GM23248 (cell line): ENCODE data around the gene EDC4. TPM values are rescaled to one million over a fixed set of nuclear protein-coding genes. Genes with fewer than 3 reads are reported as not detected.
"Not testable (repeated sequence)": the region's sequence is repeated elsewhere in the genome, so short reads cannot be mapped to it uniquely, and the experiment has no call there.

Experiments
- DNase-seq: peaks from one replicate; pipeline ENCODE4 v3.0.0-alpha.2; 2015
- H2AFZ ChIP-seq: fragments of 200-600 bp; sonication (generic); 2 replicates; pipeline ENCODE4 v1.6.1; 2016; ENCODE audit warnings: antibody characterized with exemption
- H3F3A ChIP-seq: fragments of 200-600 bp; sonication (generic); 2 replicates; pipeline ENCODE4 v1.6.1; 2016; ENCODE audit warnings: mild to moderate bottlenecking, antibody characterized with exemption, mixed run types; ENCODE audit not compliant: insufficient read depth
- H3K27ac ChIP-seq: fragments of 200-600 bp; sonication (generic); 2 replicates; pipeline ENCODE4 v1.5.1; 2016; ENCODE audit warnings: mild to moderate bottlenecking
- H3K27me3 ChIP-seq: fragments of 200-600 bp; sonication (generic); replicated peaks from 2 replicates; pipeline ENCODE4 v1.6.1; 2016; ENCODE audit warnings: mild to moderate bottlenecking; ENCODE audit not compliant: insufficient read depth
- H3K36me3 ChIP-seq: fragments of 200-600 bp; sonication (generic); 2 replicates; pipeline ENCODE4 v1.6.1; 2016; ENCODE audit warnings: low read depth, mild to moderate bottlenecking
- H3K4me1 ChIP-seq: fragments of 200-600 bp; sonication (generic); 2 replicates; pipeline ENCODE4 v1.6.1; 2016; ENCODE audit warnings: mild to moderate bottlenecking; ENCODE audit not compliant: insufficient read depth
- H3K4me2 ChIP-seq: fragments of 200-600 bp; sonication (generic); one replicate; pipeline ENCODE4 v1.6.1; 2016; ENCODE audit warnings: mild to moderate bottlenecking; ENCODE audit not compliant: unreplicated experiment
- H3K4me3 ChIP-seq: fragments of 200-600 bp; sonication (generic); 2 replicates; pipeline ENCODE4 v1.5.1; 2016; ENCODE audit warnings: mild to moderate bottlenecking
- H3K79me2 ChIP-seq: fragments of 200-600 bp; sonication (generic); 2 replicates; pipeline ENCODE4 v1.6.1; 2016; ENCODE audit warnings: mild to moderate bottlenecking; ENCODE audit not compliant: insufficient read depth
- H3K9ac ChIP-seq: fragments of 200-600 bp; sonication (generic); 2 replicates; pipeline ENCODE4 v1.6.1; 2016; ENCODE audit warnings: mild to moderate bottlenecking
- H3K9me2 ChIP-seq: fragments of 200-600 bp; sonication (generic); 2 replicates; pipeline ENCODE4 v1.6.1; 2016; ENCODE audit warnings: mixed run types, mild to moderate bottlenecking, moderate library complexity; ENCODE audit not compliant: insufficient read depth
- H3K9me3 ChIP-seq: fragments of 200-600 bp; sonication (generic); one replicate; pipeline ENCODE4 v1.6.1; 2017; ENCODE audit warnings: low read depth
- H4K20me1 ChIP-seq: fragments of 200-600 bp; sonication (generic); 2 replicates; pipeline ENCODE4 v1.6.0; 2016; ENCODE audit not compliant: insufficient read depth
- EZH2 ChIP-seq: fragments of 200-600 bp; sonication (generic); IDR thresholded peaks from 2 replicates; pipeline ENCODE4 v1.6.1; 2018; ENCODE audit warnings: antibody characterized with exemption, mild to moderate bottlenecking; ENCODE audit not compliant: insufficient read depth, poor library complexity, severe bottlenecking
- EZH2phosphoT487 ChIP-seq: fragments of 200-600 bp; sonication (generic); IDR thresholded peaks from 2 replicates; pipeline ENCODE4 v1.6.1; 2018; ENCODE audit warnings: antibody characterized with exemption, moderate library complexity, mild to moderate bottlenecking, low read depth; ENCODE audit not compliant: insufficient read depth
- WGBS, 2 experiments: methylation state at CpG; one replicate each; pipeline ENCODE4 v1.1.6; 2015 to 2017; ENCODE audit warnings: low lambda C conversion rate in 2 of 2, low coverage in 1 of 2; ENCODE audit errors: missing lambda C conversion rate in 2 of 2; 5-methylcytosine and 5-hydroxymethylcytosine counted together
- in situ Hi-C: fragments of 300-500 bp; cut with MboI; formaldehyde crosslinking; loops from 2 replicates; pipeline ENCODE4 v1.15.0; 2020
- polyA plus RNA-seq: library from polyadenylated mRNA; unstranded; fragments of >200 nt; fragmentation: Nextera tagmentation; extraction: Ambion mirVana; gene quantifications from 2 replicates; pipeline ENCODE4 v1.2.1, GENCODE V29; 2016
- total RNA-seq: library from RNA; depleted of rRNA; stranded (reverse); fragments of >200 nt; shearing (Covaris generic); gene quantifications from 2 replicates; pipeline ENCODE4 v1.2.3, GENCODE V29; 2014

Gene EDC4
- total and polyA plus RNA-seq, 2 experiments from 2014 or later = 39.9 to 48.5 TPM

- H3K9ac ChIP-seq = peak overlapping the region; percentile 99
- peak; percentile 94 for DNase-seq
- H3K27ac ChIP-seq = peak overlapping the region; percentile 89
- no peaks in the 10 kb centered on the region for H3K9me3 ChIP-seq
- H2AFZ ChIP-seq = peak overlapping the region; percentile 93
- peaks cover 6% of the 10 kb centered on the region for H3K4me1 ChIP-seq
- peaks cover 31% of the 10 kb centered on the region for H3K79me2 ChIP-seq
- H3K27me3 ChIP-seq = no peaks in the 10 kb centered on the region
- H3K4me2 ChIP-seq = peak overlapping the region; percentile 87
- H3F3A ChIP-seq = no peaks in the 10 kb centered on the region
- 0% methylated on average over 3 of the region's 3 CpGs for WGBS, 2 experiments
- H3K36me3 ChIP-seq = peaks cover 6% of the 10 kb centered on the region; the same call in 1 of the 2 replicates
- no peaks in the 10 kb centered on the region for H3K9me2 ChIP-seq
- peak overlapping the region; percentile 93 for H3K4me3 ChIP-seq
- in situ Hi-C loops = no loop called here
- no peaks in the 10 kb centered on the region for H4K20me1 ChIP-seq
- TF ChIP-seq EZH2phosphoT487 (no peak), EZH2 (no peak)
Measured at GRCh38 chr16:67833030-67833414, 39.8 kb upstream of the EDC4 start.

- Histone ChIP-seq H3K9me3 (no peaks in the 10 kb centered on the region), H3K4me3 (peak overlapping the region; percentile 93), H3K9ac (peak overlapping the region; percentile 99), H3K27me3 (no peaks in the 10 kb centered on the region), H3K27ac (peak overlapping the region; percentile 89), H3K79me2 (peaks cover 31% of the 10 kb centered on the region), H3F3A (no peaks in the 10 kb centered on the region), H3K4me1 (peaks cover 6% of the 10 kb centered on the region), H4K20me1 (no peaks in the 10 kb centered on the region), H3K36me3 (peaks cover 6% of the 10 kb centered on the region; the same call in 1 of the 2 replicates), H3K4me2 (peak overlapping the region; percentile 87), H3K9me2 (no peaks in the 10 kb centered on the region), H2AFZ (peak overlapping the region; percentile 93)
- in situ Hi-C loops = no loop called here
- DNase-seq = peak; percentile 97
- no peak for TF ChIP-seq EZH2phosphoT487
- no peak for TF ChIP-seq EZH2
- 1 to 3% methylated on average over 45 to 49 of the region's 49 CpGs for WGBS, 2 experiments
Measured at GRCh38 chr16:67833415-67834241, 39.2 kb upstream of the EDC4 start.

GRCh38 chr16:67834242-67834614 is 38.6 kb upstream of the EDC4 start:
- Histone ChIP-seq H3K9ac (peak overlapping the region; percentile 99), H3K4me1 (peaks cover 6% of the 10 kb centered on the region), H3K27ac (peak overlapping the region; percentile 89; the same call in 1 of the 2 replicates), H3K36me3 (peaks cover 6% of the 10 kb centered on the region; the same call in 1 of the 2 replicates), H3K9me3 (no peaks in the 10 kb centered on the region), H3K9me2 (no peaks in the 10 kb centered on the region), H4K20me1 (no peaks in the 10 kb centered on the region), H2AFZ (peak overlapping the region; percentile 93), H3K4me2 (peak overlapping the region; percentile 87), H3K27me3 (no peaks in the 10 kb centered on the region), H3K4me3 (peak overlapping the region; percentile 93), H3F3A (no peaks in the 10 kb centered on the region), H3K79me2 (peaks cover 31% of the 10 kb centered on the region)
- 86 to 89% methylated on average over 10 of the region's 10 CpGs for WGBS, 2 experiments
- in situ Hi-C loops = no loop called here
- no peak for DNase-seq
- TF ChIP-seq EZH2 (no peak), EZH2phosphoT487 (no peak)

GRCh38 chr16:67837190-67837589 is 35.7 kb upstream of the EDC4 start:
- H3K4me2 ChIP-seq, in situ Hi-C loops, H3K9me3 ChIP-seq, DNase-seq, H3K9ac ChIP-seq, H3F3A ChIP-seq, H3K27ac ChIP-seq, H3K36me3 ChIP-seq, H3K9me2 ChIP-seq, H3K4me3 ChIP-seq, H3K27me3 ChIP-seq, H2AFZ ChIP-seq, H4K20me1 ChIP-seq: not testable (repeated sequence)
- Histone ChIP-seq H3K4me1 (peaks cover 10% of the 10 kb centered on the region), H3K79me2 (peaks cover 19% of the 10 kb centered on the region)
- 89 to 92% methylated on average over 10 of the region's 10 CpGs for WGBS, 2 experiments
